HepG2 (cell line): Measurements from ENCODE around the gene ACSM5. TPM values are rescaled to one million over a fixed set of nuclear protein-coding genes. Genes with fewer than 3 reads are reported as not detected.

Experiments used
- CC2D1A ChIP-seq: sonication (generic); formaldehyde crosslinking; IDR thresholded peaks from 2 replicates; pipeline ENCODE4 v1.8.1; 2023; ENCODE audit warnings: mild to moderate bottlenecking, missing genetic modification reagents
- CEBPB ChIP-seq: IDR thresholded peaks from 2 replicates; pipeline ENCODE4 v1.6.1; 2011; ENCODE audit warnings: low read depth, low read length, improper control_type of control experiment, borderline replicate concordance
- CHD2 ChIP-seq: IDR thresholded peaks from 2 replicates; pipeline ENCODE4 v1.6.1; 2011; ENCODE audit warnings: low read depth, low read length, improper control_type of control experiment
- FOXJ3 ChIP-seq: sonication (generic); formaldehyde crosslinking; IDR thresholded peaks from 2 replicates; pipeline ENCODE4 v1.4.0; 2020; ENCODE audit warnings: missing genetic modification reagents, mild to moderate bottlenecking, borderline replicate concordance
- GABPA ChIP-seq, 2 experiments: IDR thresholded peaks; 2 replicates each; pipeline ENCODE4 v1.6.1; 2011 to 2016; ENCODE audit warnings: low read depth in 2 of 2, low read length in 1 of 2, missing biosample characterization in 1 of 2, missing genetic modification characterization in 1 of 2
- MED1 ChIP-seq: sonication (generic); formaldehyde crosslinking; IDR thresholded peaks from 2 replicates; pipeline ENCODE4 v1.4.0; 2020; ENCODE audit warnings: missing genetic modification reagents
- MIER2 ChIP-seq: IDR thresholded peaks from 2 replicates; pipeline ENCODE4 v1.6.1; 2016; ENCODE audit warnings: missing biosample characterization, missing genetic modification reagents
- NONO ChIP-seq, 2 experiments: fragments of 450-650 bp in 1 of 2; sonication (generic) in 1 of 2; formaldehyde crosslinking in 1 of 2; IDR thresholded peaks in 1 of 2; conservative IDR thresholded peaks in 1 of 2; 2 replicates each; pipeline versions ENCODE4 v1.6.1 to v1.8.0; 2017 to 2022; ENCODE audit warnings: mild to moderate bottlenecking in 1 of 2, missing genetic modification reagents in 1 of 2, moderate library complexity in 1 of 2
- SIX1 ChIP-seq: sonication (generic); formaldehyde crosslinking; IDR thresholded peaks from 2 replicates; pipeline ENCODE4 v1.4.0; 2020; ENCODE audit warnings: missing genetic modification reagents, borderline replicate concordance
- SNAPC2 ChIP-seq: sonication (generic); formaldehyde crosslinking; IDR thresholded peaks from 2 replicates; pipeline ENCODE4 v1.8.1; 2022; ENCODE audit warnings: mild to moderate bottlenecking, missing genetic modification reagents
- ZBTB7B ChIP-seq: sonication (generic); formaldehyde crosslinking; IDR thresholded peaks from 2 replicates; pipeline ENCODE4 v1.4.0; 2020; ENCODE audit warnings: missing genetic modification reagents
- ZFP36L1 ChIP-seq: sonication (generic); formaldehyde crosslinking; IDR thresholded peaks from 2 replicates; pipeline ENCODE4 v1.8.0; 2022; ENCODE audit warnings: mild to moderate bottlenecking, missing genetic modification reagents, moderate library complexity
- ZNF891 ChIP-seq: sonication (generic); formaldehyde crosslinking; IDR thresholded peaks from 2 replicates; pipeline ENCODE4 v1.5.0; 2020; ENCODE audit warnings: mild to moderate bottlenecking, missing genetic modification reagents
- polyA plus RNA-seq, 8 experiments: library from polyadenylated mRNA; depleted of rRNA in 3 of 8; stranded (reverse) in 7 of 8; unstranded in 1 of 8; fragments of >200 nt; fragmentation: Illumina TruSeq in 4 of 8; extraction: Trizol in 4 of 8; gene quantifications; 2 replicates each; pipeline versions ENCODE4 v1.2.1 to v1.2.3, GENCODE V29; 2011 to 2016; ENCODE audit warnings: low read depth in 4 of 8, missing spikeins in 1 of 8, mixed read lengths in 1 of 8; ENCODE audit not compliant: insufficient read depth in 1 of 8
- total RNA-seq, 5 experiments: library from RNA; depleted of rRNA; stranded (reverse); fragments of >200 nt; fragmentation: Illumina TruSeq; extraction: Trizol; gene quantifications; 2 replicates each; pipeline ENCODE4 v1.2.3, GENCODE V29; 2016; ENCODE audit warnings: low read depth in 1 of 5
- TF ChIP-seq, protein P1 (sequence below): sonication (generic); formaldehyde crosslinking; IDR thresholded peaks from 2 replicates; pipeline ENCODE4 v1.8.0; 2022; ENCODE audit warnings: missing genetic modification reagents, mild to moderate bottlenecking, inconsistent platforms, borderline replicate concordance
- TF ChIP-seq, protein P2 (sequence below): sonication (generic); formaldehyde crosslinking; conservative IDR thresholded peaks from 2 replicates; pipeline ENCODE4 v1.4.0; 2020; ENCODE audit warnings: missing genetic modification reagents
- TF ChIP-seq, protein P3 (sequence below): sonication (generic); formaldehyde crosslinking; IDR thresholded peaks from 2 replicates; pipeline ENCODE4 v1.4.0; 2020; ENCODE audit warnings: mild to moderate bottlenecking, missing genetic modification reagents
- TF ChIP-seq, protein P4 (sequence below): sonication (generic); formaldehyde crosslinking; IDR thresholded peaks from 2 replicates; pipeline ENCODE4 v1.4.0; 2020; ENCODE audit warnings: missing genetic modification reagents

ACSM5 gene
- total and polyA plus RNA-seq, 2 of the 13 experiments (the other 11 are each of a cell fraction or from before 2014, with no cell fraction given): 9.1 to 15.0 TPM

DNA sequence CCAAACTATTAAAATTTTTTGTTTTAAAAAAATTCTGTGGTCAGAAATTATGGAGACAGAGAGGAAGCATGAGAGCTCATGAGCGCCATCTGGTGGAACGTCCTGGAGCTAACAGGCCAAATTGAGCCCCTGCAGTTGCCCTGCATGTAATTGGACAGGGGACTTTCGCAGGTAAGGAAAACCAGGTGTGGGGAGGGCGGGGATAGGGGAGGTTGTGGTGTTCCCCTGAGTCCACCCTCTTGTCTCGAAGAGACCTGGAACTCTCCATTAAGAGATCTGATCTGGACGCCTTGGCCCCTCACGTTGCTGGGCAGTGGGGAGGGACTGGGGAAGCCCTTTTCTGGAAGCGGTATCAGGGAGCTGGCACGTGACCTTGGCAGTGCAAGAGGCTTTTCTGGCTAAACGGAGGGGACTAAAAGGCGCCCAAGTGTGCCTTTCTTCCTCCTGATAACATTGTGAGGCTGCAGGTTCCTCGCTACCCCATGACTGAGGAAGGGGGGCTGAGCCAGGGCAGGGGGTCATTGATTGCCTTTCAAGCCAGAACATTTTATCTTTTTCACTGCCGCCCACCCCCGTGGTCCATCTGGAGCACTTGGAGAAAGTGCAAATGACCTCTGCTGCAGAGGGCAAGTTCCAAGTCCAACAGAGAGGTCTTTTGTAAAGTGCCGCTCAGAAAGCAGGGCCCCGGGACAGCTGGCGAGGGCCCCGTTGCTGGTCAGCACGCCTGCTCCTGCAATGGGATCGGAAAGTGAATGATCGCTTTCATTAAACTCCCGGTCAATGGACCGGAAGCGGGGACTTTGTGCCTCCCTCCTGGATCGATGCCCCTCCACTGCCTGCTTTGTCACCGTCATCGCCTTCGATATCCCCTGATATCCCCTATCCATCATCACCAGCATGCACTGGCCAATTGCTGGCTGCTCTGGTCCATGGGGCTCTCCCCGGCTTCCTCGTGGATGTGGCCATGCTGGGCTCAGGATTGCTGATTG, 23.2 kb upstream of the ACSM5 start (continued):
- TF ChIP-seq, protein P1, sequence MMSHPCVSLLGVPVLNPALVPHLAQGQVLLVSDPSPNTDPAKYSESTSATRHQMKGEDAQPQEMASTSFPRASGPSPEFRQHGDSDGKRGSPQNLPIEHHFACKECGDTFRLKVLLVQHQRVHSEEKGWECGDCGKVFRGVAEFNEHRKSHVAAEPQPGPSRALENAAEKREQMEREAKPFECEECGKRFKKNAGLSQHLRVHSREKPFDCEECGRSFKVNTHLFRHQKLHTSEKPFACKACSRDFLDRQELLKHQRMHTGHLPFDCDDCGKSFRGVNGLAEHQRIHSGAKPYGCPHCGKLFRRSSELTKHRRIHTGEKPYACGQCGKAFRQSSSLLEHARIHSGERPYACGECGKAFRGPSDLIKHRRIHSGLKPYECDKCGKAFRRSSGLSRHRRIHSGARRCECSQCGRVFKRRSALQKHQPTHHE (CRISPR knock-in tag): peak; percentile 39; the same call in 1 of the 2 replicates
- TF ChIP-seq SNAPC2 (CRISPR knock-in tag): no peak; the same call in 1 of the 2 replicates
- TF ChIP-seq CHD2: no peak
- TF ChIP-seq MIER2: no peak
- TF ChIP-seq SIX1 (CRISPR knock-in tag): 0 out of 2 replicates have a peak, but pooled peaks have one; percentile 2
- peak; percentile 49; the same call in 1 of the 2 replicates for TF ChIP-seq FOXJ3 (CRISPR knock-in tag)
- peak; percentile 50 for TF ChIP-seq MED1
- TF ChIP-seq, protein P2, sequence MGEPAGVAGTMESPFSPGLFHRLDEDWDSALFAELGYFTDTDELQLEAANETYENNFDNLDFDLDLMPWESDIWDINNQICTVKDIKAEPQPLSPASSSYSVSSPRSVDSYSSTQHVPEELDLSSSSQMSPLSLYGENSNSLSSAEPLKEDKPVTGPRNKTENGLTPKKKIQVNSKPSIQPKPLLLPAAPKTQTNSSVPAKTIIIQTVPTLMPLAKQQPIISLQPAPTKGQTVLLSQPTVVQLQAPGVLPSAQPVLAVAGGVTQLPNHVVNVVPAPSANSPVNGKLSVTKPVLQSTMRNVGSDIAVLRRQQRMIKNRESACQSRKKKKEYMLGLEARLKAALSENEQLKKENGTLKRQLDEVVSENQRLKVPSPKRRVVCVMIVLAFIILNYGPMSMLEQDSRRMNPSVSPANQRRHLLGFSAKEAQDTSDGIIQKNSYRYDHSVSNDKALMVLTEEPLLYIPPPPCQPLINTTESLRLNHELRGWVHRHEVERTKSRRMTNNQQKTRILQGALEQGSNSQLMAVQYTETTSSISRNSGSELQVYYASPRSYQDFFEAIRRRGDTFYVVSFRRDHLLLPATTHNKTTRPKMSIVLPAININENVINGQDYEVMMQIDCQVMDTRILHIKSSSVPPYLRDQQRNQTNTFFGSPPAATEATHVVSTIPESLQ (CRISPR knock-in tag): 0 out of 2 replicates have a peak, but pooled peaks have one; percentile 42
- peak; percentile 66; the same call in 1 of the 2 replicates for TF ChIP-seq ZNF891
- TF ChIP-seq CEBPB: no peak
- no peak for TF ChIP-seq NONO (IDR thresholded peaks at IDR 0.05)
- peak; percentile 54 for TF ChIP-seq NONO (CRISPR knock-in tag; conservative IDR thresholded peaks at IDR 0.05)
- TF ChIP-seq, protein P3, sequence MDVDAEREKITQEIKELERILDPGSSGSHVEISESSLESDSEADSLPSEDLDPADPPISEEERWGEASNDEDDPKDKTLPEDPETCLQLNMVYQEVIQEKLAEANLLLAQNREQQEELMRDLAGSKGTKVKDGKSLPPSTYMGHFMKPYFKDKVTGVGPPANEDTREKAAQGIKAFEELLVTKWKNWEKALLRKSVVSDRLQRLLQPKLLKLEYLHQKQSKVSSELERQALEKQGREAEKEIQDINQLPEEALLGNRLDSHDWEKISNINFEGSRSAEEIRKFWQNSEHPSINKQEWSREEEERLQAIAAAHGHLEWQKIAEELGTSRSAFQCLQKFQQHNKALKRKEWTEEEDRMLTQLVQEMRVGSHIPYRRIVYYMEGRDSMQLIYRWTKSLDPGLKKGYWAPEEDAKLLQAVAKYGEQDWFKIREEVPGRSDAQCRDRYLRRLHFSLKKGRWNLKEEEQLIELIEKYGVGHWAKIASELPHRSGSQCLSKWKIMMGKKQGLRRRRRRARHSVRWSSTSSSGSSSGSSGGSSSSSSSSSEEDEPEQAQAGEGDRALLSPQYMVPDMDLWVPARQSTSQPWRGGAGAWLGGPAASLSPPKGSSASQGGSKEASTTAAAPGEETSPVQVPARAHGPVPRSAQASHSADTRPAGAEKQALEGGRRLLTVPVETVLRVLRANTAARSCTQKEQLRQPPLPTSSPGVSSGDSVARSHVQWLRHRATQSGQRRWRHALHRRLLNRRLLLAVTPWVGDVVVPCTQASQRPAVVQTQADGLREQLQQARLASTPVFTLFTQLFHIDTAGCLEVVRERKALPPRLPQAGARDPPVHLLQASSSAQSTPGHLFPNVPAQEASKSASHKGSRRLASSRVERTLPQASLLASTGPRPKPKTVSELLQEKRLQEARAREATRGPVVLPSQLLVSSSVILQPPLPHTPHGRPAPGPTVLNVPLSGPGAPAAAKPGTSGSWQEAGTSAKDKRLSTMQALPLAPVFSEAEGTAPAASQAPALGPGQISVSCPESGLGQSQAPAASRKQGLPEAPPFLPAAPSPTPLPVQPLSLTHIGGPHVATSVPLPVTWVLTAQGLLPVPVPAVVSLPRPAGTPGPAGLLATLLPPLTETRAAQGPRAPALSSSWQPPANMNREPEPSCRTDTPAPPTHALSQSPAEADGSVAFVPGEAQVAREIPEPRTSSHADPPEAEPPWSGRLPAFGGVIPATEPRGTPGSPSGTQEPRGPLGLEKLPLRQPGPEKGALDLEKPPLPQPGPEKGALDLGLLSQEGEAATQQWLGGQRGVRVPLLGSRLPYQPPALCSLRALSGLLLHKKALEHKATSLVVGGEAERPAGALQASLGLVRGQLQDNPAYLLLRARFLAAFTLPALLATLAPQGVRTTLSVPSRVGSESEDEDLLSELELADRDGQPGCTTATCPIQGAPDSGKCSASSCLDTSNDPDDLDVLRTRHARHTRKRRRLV (CRISPR knock-in tag): peak; percentile 91
- TF ChIP-seq CC2D1A (CRISPR knock-in tag): no peak
- no peak for TF ChIP-seq ZFP36L1 (CRISPR knock-in tag)
- 0 out of 2 replicates have a peak, but pooled peaks have one; percentile 18 for TF ChIP-seq GABPA (IDR thresholded peaks at IDR 0.05; ENCODE audit: low read depth, low read length)
- TF ChIP-seq GABPA (CRISPR knock-in tag; IDR thresholded peaks at IDR 0.05; ENCODE audit: low read depth): peak; percentile 63
- TF ChIP-seq, protein P4, sequence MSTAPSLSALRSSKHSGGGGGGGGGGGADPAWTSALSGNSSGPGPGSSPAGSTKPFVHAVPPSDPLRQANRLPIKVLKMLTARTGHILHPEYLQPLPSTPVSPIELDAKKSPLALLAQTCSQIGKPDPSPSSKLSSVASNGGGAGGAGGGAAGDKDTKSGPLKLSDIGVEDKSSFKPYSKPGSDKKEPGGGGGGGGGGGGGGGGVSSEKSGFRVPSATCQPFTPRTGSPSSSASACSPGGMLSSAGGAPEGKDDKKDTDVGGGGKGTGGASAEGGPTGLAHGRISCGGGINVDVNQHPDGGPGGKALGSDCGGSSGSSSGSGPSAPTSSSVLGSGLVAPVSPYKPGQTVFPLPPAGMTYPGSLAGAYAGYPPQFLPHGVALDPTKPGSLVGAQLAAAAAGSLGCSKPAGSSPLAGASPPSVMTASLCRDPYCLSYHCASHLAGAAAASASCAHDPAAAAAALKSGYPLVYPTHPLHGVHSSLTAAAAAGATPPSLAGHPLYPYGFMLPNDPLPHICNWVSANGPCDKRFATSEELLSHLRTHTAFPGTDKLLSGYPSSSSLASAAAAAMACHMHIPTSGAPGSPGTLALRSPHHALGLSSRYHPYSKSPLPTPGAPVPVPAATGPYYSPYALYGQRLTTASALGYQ: no peak
- peak; percentile 95 for TF ChIP-seq ZBTB7B (CRISPR knock-in tag)
